Peyer's patch (tissue), 4 donors: ENCODE measurements around the gene TMEM72. TPM values are rescaled to one million over a fixed set of nuclear protein-coding genes. Genes with fewer than 3 reads are reported as not detected.

Experiments used
- DNase-seq, 3 donors: peaks; one replicate each; pipeline ENCODE4 v3.0.0-alpha.2; 2017 to 2019
- H3K27ac ChIP-seq, 4 donors: fragments of 200-600 bp; sonication (generic); one replicate each; pipeline ENCODE4 v1.5.1; 2016 to 2019
- H3K27me3 ChIP-seq, 2 donors: fragments of 200-600 bp; sonication (generic); one replicate each; pipeline ENCODE4 v1.5.1; 2019
- H3K36me3 ChIP-seq, 3 donors: fragments of 200-600 bp; sonication (generic); one replicate each; pipeline ENCODE4 v1.5.1; 2016 to 2019
- H3K4me1 ChIP-seq, 4 donors: fragments of 200-600 bp; sonication (generic); one replicate each; pipeline ENCODE4 v1.5.1; 2016 to 2019
- H3K4me3 ChIP-seq, 4 donors: fragments of 200-600 bp; sonication (generic); 1 replicate in 3 of 4; 2 replicates in 1 of 4; pipeline ENCODE4 v1.5.1; 2016 to 2019; ENCODE audit warnings: mild to moderate bottlenecking in 1 of 4
- H3K9me3 ChIP-seq, 4 donors: fragments of 200-600 bp; sonication (generic); one replicate each; pipeline ENCODE4 v1.5.1; 2016 to 2019; ENCODE audit warnings: mild to moderate bottlenecking in 1 of 4
- CTCF ChIP-seq, 6 experiments: fragments of 450-650 bp in 4 of 6; fragments of 200-600 bp in 2 of 6; sonication (generic) in 1 of 6; IDR thresholded peaks; one replicate each; pipeline ENCODE4 v1.5.1; 2017 to 2019; ENCODE audit warnings: antibody characterized with exemption in 6 of 6, mild to moderate bottlenecking in 3 of 6, moderate library complexity in 1 of 6
- POLR2A ChIP-seq, 2 donors: fragments of 450-650 bp; IDR thresholded peaks; one replicate each; pipeline ENCODE4 v1.5.1; 2017; ENCODE audit warnings: antibody characterized with exemption in 2 of 2, mild to moderate bottlenecking in 2 of 2, moderate library complexity in 2 of 2
- total RNA-seq, 4 donors: library from RNA; depleted of rRNA; stranded (reverse); fragments of >200 nt; gene quantifications; one replicate each; pipeline ENCODE4 v1.1.0, GENCODE V29; 2016

TMEM72 gene
- total RNA-seq, 4 donors from 2014 or later: 0.53 TPM; not detected in 3

GRCh38 chr10:44958898-44959246, 47.7 kb downstream of the TMEM72 start:
- Histone ChIP-seq H3K36me3 (no peaks in the 10 kb centered on the region), H3K4me3 (peak overlapping the region; percentile 59 to 95 (median 73)), H3K27me3 (no peaks in the 10 kb centered on the region), H3K4me1 (peaks cover 3 to 41% (median 6%) of the 10 kb centered on the region in 4 donors), H3K27ac (peak overlapping the region; percentile 80 to 98 (median 88)), H3K9me3 (no peaks in the 10 kb centered on the region)
- TF ChIP-seq POLR2A (IDR thresholded peaks at IDR 0.05) (no peak), CTCF (IDR thresholded peaks at IDR 0.05) (no peak)
- no peak for DNase-seq

- Histone ChIP-seq H3K4me1 (peaks cover 4 to 47% (median 8%) of the 10 kb centered on the region in 4 donors), H3K36me3 (no peaks in the 10 kb centered on the region), H3K4me3 (peak within 1 kb of the TSS; percentile 59 to 95 (median 73)), H3K27me3 (no peaks in the 10 kb centered on the region), H3K27ac (peak within 1 kb of the TSS; percentile 80 to 98 (median 88)), H3K9me3 (no peaks in the 10 kb centered on the region)
- peak; percentile 92 to 98 (median 97) for DNase-seq
- TF ChIP-seq POLR2A (IDR thresholded peaks at IDR 0.05): peak; percentile 85 to 92
- peak in 2 of 6 experiments; percentile 17 to 20 for TF ChIP-seq CTCF (IDR thresholded peaks at IDR 0.05)
These were observed 48.3 kb downstream of the TMEM72 start, which contains the start of gene RASSF4 for GRCh38 chr10:44959247-44960087. RASSF4 (plus strand) TSS chr10:44959802; CDS start chr10:44970203, 10,401 bp downstream.

GRCh38 chr10:44960088-44960460, 48.9 kb downstream of the TMEM72 start:
- peaks cover 4 to 52% (median 11%) of the 10 kb centered on the region in 4 donors for H3K4me1 ChIP-seq
- H3K27ac ChIP-seq: peak overlapping the region; percentile 80 to 98 (median 88)
- H3K36me3 ChIP-seq: no peaks in the 10 kb centered on the region
- no peaks in the 10 kb centered on the region for H3K9me3 ChIP-seq
- no peak for DNase-seq
- H3K4me3 ChIP-seq: peak overlapping the region; percentile 59 to 95 (median 73)
- no peaks in the 10 kb centered on the region for H3K27me3 ChIP-seq
- no peak for TF ChIP-seq CTCF (IDR thresholded peaks at IDR 0.05)
- no peak for TF ChIP-seq POLR2A (IDR thresholded peaks at IDR 0.05)

GRCh38 chr10:44960482-44961229, 49.5 kb downstream of the TMEM72 start:
- DNase-seq: peak in 2 of 3 donors; percentile 15 to 51
- H3K9me3 ChIP-seq: no peaks in the 10 kb centered on the region
- peak overlapping the region; percentile 59 to 95 (median 73) for H3K4me3 ChIP-seq
- TF ChIP-seq CTCF (IDR thresholded peaks at IDR 0.05) (no peak), POLR2A (IDR thresholded peaks at IDR 0.05) (no peak)
- H3K27ac ChIP-seq: peak overlapping the region; percentile 4 to 98 (median 86)
- no peaks in the 10 kb centered on the region for H3K36me3 ChIP-seq
- peaks cover 4 to 56% (median 13%) of the 10 kb centered on the region in 4 donors for H3K4me1 ChIP-seq
- H3K27me3 ChIP-seq: no peaks in the 10 kb centered on the region

- peaks cover 4 to 59% (median 18%) of the 10 kb centered on the region in 4 donors for H3K4me1 ChIP-seq
These were observed 50.1 kb downstream of the TMEM72 start for GRCh38 chr10:44961230-44961571.

More at GRCh38 chr10:44961230-44961571, 50.1 kb downstream of the TMEM72 start:
- Histone ChIP-seq H3K27ac (peak overlapping the region in 2 of 4 donors; percentile 91 to 98), H3K9me3 (no peaks in the 10 kb centered on the region), H3K36me3 (no peaks in the 10 kb centered on the region), H3K4me3 (peak overlapping the region in 2 of 4 donors; percentile 71 to 95), H3K27me3 (no peaks in the 10 kb centered on the region)
- peak in 1 of 3 donors; percentile 15 for DNase-seq
- TF ChIP-seq POLR2A (IDR thresholded peaks at IDR 0.05): no peak
- no peak for TF ChIP-seq CTCF (IDR thresholded peaks at IDR 0.05)
